H1 (cell line): ENCODE data around the gene NGEF.

Experiments
- HDAC2 ChIP-seq, 2 experiments: fragments of 300-600 bp in 1 of 2; sonication (generic) in 1 of 2; IDR thresholded peaks; 2 replicates each; pipeline ENCODE4 v1.6.1; 2011 to 2012; ENCODE audit warnings: low read depth in 2 of 2, low read length in 2 of 2, mild to moderate bottlenecking in 2 of 2, moderate library complexity in 2 of 2, borderline replicate concordance in 1 of 2, inconsistent platforms in 1 of 2
- POLR2A ChIP-seq, 2 experiments: IDR thresholded peaks; 1 replicate in 1 of 2; 2 replicates in 1 of 2; pipeline ENCODE4 v1.6.1; 2011; ENCODE audit warnings: low read depth in 2 of 2, low read length in 2 of 2, mild to moderate bottlenecking in 2 of 2; ENCODE audit errors: control extremely low read depth in 1 of 2
- SIX5 ChIP-seq: IDR thresholded peaks from 2 replicates; pipeline ENCODE4 v1.6.1; 2011; ENCODE audit warnings: mild to moderate bottlenecking, low read depth, low read length

DNA sequence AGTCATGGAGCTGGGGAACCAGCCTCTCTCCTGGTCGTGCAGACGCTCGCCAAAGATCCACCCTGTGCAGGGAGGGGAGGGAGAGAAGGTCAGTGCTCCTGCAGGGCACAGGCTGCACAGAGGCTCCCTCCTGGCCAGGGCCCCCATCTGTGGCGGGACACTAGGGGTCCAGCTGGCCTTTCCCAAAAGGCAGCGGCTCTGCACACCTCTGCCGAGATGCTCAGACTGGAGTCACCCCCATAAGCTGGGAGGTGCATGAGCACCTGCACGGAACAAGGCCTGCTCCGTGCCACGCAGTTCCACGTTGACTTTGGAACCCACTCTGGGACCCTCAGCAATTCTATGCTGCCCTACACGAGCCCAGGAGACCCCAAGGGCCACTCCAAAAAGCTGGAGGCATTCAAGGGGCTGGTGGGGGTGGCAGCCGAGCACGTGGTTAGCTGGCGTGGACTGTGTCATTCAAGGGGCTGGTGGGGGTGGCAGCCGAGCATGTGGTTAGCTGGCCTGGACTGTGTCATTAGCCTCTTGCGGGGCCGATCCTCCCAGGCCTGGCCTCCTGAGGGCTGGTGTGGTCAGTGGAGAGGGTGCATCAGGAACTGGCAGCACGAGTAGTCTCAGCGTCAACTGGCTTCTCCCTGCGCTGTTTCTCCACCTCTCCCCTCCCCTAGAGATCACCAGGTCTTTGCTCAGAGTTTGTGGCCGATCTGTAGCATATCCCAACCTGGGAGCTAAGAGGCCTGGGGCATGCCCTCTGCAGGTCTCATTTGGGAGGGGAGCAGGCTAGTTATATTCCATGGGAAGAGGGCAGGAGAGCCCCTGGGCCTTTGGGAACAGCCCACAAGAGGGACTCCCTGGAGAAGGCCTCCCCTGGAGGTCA lies 133.2 kb downstream of the NGEF start:
- no peak for TF ChIP-seq SIX5
- no peak for TF ChIP-seq HDAC2 (IDR thresholded peaks at IDR 0.05; ENCODE audit: borderline replicate concordance in 1 of 2, low read depth in 2 of 2, low read length in 2 of 2)
- TF ChIP-seq POLR2A (IDR thresholded peaks at IDR 0.05; ENCODE audit: control extremely low read depth in 1 of 2, low read depth in 2 of 2, low read length in 2 of 2): no peak
